Brain microvascular endothelial cell (primary cell): Measurements from ENCODE around the gene KCNIP4.
A peak's percentile ranks its signal among the peaks of the same experiment; 100 is the strongest.

ENCODE experiments used
- DNase-seq: peaks from one replicate; pipeline ENCODE4 v3.0.0-alpha.2; 2020
- H3K27ac ChIP-seq: fragments of 250-450 bp; sonication (Bioruptor Pico); 2 replicates; pipeline ENCODE4 v1.5.1; 2020; ENCODE audit warnings: mild to moderate bottlenecking, moderate library complexity
- H3K27me3 ChIP-seq: fragments of 250-450 bp; sonication (Bioruptor Pico); replicated peaks from 2 replicates; pipeline ENCODE4 v1.5.1; 2020; ENCODE audit warnings: mild to moderate bottlenecking
- H3K36me3 ChIP-seq: fragments of 250-450 bp; sonication (Bioruptor Pico); replicated peaks from 2 replicates; pipeline ENCODE4 v1.5.1; 2020; ENCODE audit warnings: mild to moderate bottlenecking
- H3K4me3 ChIP-seq: 2 replicates; pipeline ENCODE4 v1.5.1; 2011; ENCODE audit warnings: low read depth, mild to moderate bottlenecking, control low read depth, low read length, moderate library complexity
- CTCF ChIP-seq: IDR thresholded peaks from 2 replicates; pipeline ENCODE4 v1.5.1; 2011; ENCODE audit warnings: low read depth, mild to moderate bottlenecking, moderate library complexity, low read length, control low read depth, inconsistent platforms; ENCODE audit errors: missing control alignments
- in situ Hi-C: cut with HindIII; loops from 2 replicates; pipeline ENCODE4 v1.10.0; 2017; ENCODE audit warnings: low sequenced_read_pairs, low pct_ligation_motif_present

The KCNIP4 gene

GRCh38 chr4:21947791-21948346 lies 703 bp downstream of the KCNIP4 start:
- Histone ChIP-seq H3K4me3 (peak overlapping the region; percentile 60), H3K36me3 (no peaks in the 10 kb centered on the region), H3K27me3 (peaks cover 7% of the 10 kb centered on the region), H3K27ac (no peak overlapping the region)
- no peak for DNase-seq
- no peak for TF ChIP-seq CTCF
- in situ Hi-C loops = no loop called here

- DNase-seq = no peak
Observed at GRCh38 chr4:21946858-21947257, 1.7 kb downstream of the KCNIP4 start.

GRCh38 chr4:21921526-21922180 lies 26.9 kb downstream of the KCNIP4 start:
- no peak for DNase-seq
- in situ Hi-C loops = no loop called here
- no peaks in the 10 kb centered on the region for H3K36me3 ChIP-seq
- H3K27me3 ChIP-seq = no peaks in the 10 kb centered on the region
- H3K4me3 ChIP-seq = no peak overlapping the region
- H3K27ac ChIP-seq = no peak overlapping the region
- TF ChIP-seq CTCF = no peak

More at GRCh38 chr4:21946858-21947257, 1.7 kb downstream of the KCNIP4 start:
- TF ChIP-seq CTCF = no peak
- H3K27me3 ChIP-seq = peaks cover 7% of the 10 kb centered on the region
- in situ Hi-C loops = no loop called here
- no peak overlapping the region for H3K4me3 ChIP-seq
- no peaks in the 10 kb centered on the region for H3K36me3 ChIP-seq
- no peak overlapping the region for H3K27ac ChIP-seq

- Histone ChIP-seq H3K36me3 (no peaks in the 10 kb centered on the region), H3K4me3 (no peak overlapping the region), H3K27me3 (no peaks in the 10 kb centered on the region), H3K27ac (no peak overlapping the region)
- in situ Hi-C loops = no loop called here
- DNase-seq = no peak
- no peak for TF ChIP-seq CTCF
Observed at GRCh38 chr4:21915761-21916160, 32.8 kb downstream of the KCNIP4 start.

- TF ChIP-seq CTCF = no peak
- Histone ChIP-seq H3K4me3 (no peak overlapping the region), H3K36me3 (no peaks in the 10 kb centered on the region), H3K27me3 (no peaks in the 10 kb centered on the region), H3K27ac (no peak overlapping the region)
- in situ Hi-C loops = no loop called here
- peak; percentile 39 for DNase-seq
Observed at GRCh38 chr4:21901831-21902230, 46.7 kb downstream of the KCNIP4 start.

- in situ Hi-C loops = no loop called here
Observed at GRCh38 chr4:21901281-21901680, 47.3 kb downstream of the KCNIP4 start.

More at GRCh38 chr4:21901281-21901680, 47.3 kb downstream of the KCNIP4 start:
- no peak for TF ChIP-seq CTCF
- no peaks in the 10 kb centered on the region for H3K36me3 ChIP-seq
- H3K4me3 ChIP-seq = no peak overlapping the region
- no peak for DNase-seq
- H3K27me3 ChIP-seq = no peaks in the 10 kb centered on the region
- no peak overlapping the region for H3K27ac ChIP-seq
